PC-3 (cell line): ENCODE data around the gene DCAF6. TPM values are rescaled to one million over a fixed set of nuclear protein-coding genes. Genes with fewer than 3 reads are reported as not detected.
"Not testable (repeated sequence)": the region's sequence is repeated elsewhere in the genome, so short reads cannot be mapped to it uniquely, and the experiment has no call there.

Source experiments
- ATAC-seq: fragments of 200-7000 bp; cut with Tn5 transposase; 2 replicates; pipeline ENCODE4 v1.9.1; 2020; ENCODE audit warnings: mild to moderate bottlenecking, moderate library complexity
- Bru-seq: library from RNA; stranded (reverse); fragments of 400-500 nt; gene quantifications from one replicate; lab custom pipeline; 2021; lab: Mats Ljungman, UMichigan
- BruChase-seq, 2 experiments: library from RNA; stranded (reverse); fragments of 400-500 nt; gene quantifications; one replicate each; lab custom pipeline; 2021; lab: Mats Ljungman, UMichigan
- BruUV-seq: library from RNA; stranded (reverse); fragments of 400-500 nt; replicated peaks from 2 replicates; lab custom pipeline; 2021; lab: Mats Ljungman, UMichigan
- CTCF ChIA-PET: fragments of 300-600 bp; sonication (Branson Sonifier 250); formaldehyde crosslinking; loops from one replicate; lab custom pipeline; 2022; ENCODE audit warnings: antibody characterized with exemption; lab: Charles Lee
- POLR2A ChIA-PET: fragments of 300-600 bp; sonication (Branson Sonifier 250); formaldehyde crosslinking; loops from one replicate; lab custom pipeline; 2022; ENCODE audit warnings: antibody characterized with exemption; ENCODE audit not compliant: unreplicated experiment; lab: Charles Lee
- DNase-seq: peaks from one replicate; pipeline ENCODE4 v3.0.0-alpha.2; 2015
- H2AFZ ChIP-seq: fragments of 300-600 bp; sonication (generic); 2 replicates; pipeline ENCODE4 v1.6.0; 2016; ENCODE audit warnings: antibody characterized with exemption, low read length
- H3F3A ChIP-seq: fragments of 300-600 bp; sonication (generic); one replicate; pipeline ENCODE4 v1.6.0; 2017; ENCODE audit warnings: antibody characterized with exemption, low read length, control low read depth, mild to moderate bottlenecking; ENCODE audit not compliant: unreplicated experiment
- H3K27ac ChIP-seq: fragments of 300-600 bp; sonication (generic); 2 replicates; pipeline ENCODE4 v1.5.1; 2016; ENCODE audit warnings: mild to moderate bottlenecking, low read length
- H3K27me3 ChIP-seq: fragments of 300-600 bp; sonication (generic); 2 replicates; pipeline ENCODE4 v1.6.1; 2016; ENCODE audit warnings: low read length, mixed read lengths
- H3K36me3 ChIP-seq: fragments of 300-600 bp; sonication (generic); 2 replicates; pipeline ENCODE4 v1.6.1; 2016; ENCODE audit warnings: low read depth, mixed run types, low read length, mixed read lengths
- H3K4me1 ChIP-seq: fragments of 300-600 bp; sonication (generic); 2 replicates; pipeline ENCODE4 v1.5.1; 2016; ENCODE audit warnings: low read length; ENCODE audit not compliant: insufficient read depth
- H3K4me2 ChIP-seq: fragments of 300-600 bp; sonication (generic); 2 replicates; pipeline ENCODE4 v1.6.0; 2016; ENCODE audit warnings: low read length
- H3K4me3 ChIP-seq: fragments of 300-600 bp; sonication (generic); 2 replicates; pipeline ENCODE4 v1.5.1; 2016; ENCODE audit warnings: mild to moderate bottlenecking, low read length, mixed read lengths
- H3K79me2 ChIP-seq: fragments of 300-600 bp; sonication (generic); 2 replicates; pipeline ENCODE4 v1.6.1; 2017; ENCODE audit warnings: low read length, mixed read lengths
- H3K9ac ChIP-seq: fragments of 300-600 bp; sonication (generic); 2 replicates; pipeline ENCODE4 v1.6.0; 2016; ENCODE audit warnings: mild to moderate bottlenecking, low read length
- H3K9me2 ChIP-seq: fragments of 300-600 bp; sonication (generic); replicated peaks from 2 replicates; pipeline ENCODE4 v1.6.1; 2016; ENCODE audit warnings: mixed run types, low read length, mixed read lengths
- H3K9me3 ChIP-seq: fragments of 300-600 bp; sonication (generic); 2 replicates; pipeline ENCODE4 v1.6.1; 2016; ENCODE audit warnings: low read length, mixed read lengths
- H4K20me1 ChIP-seq: fragments of 300-600 bp; sonication (generic); 2 replicates; pipeline ENCODE4 v1.6.1; 2016; ENCODE audit warnings: low read length, mixed read lengths
- EZH2 ChIP-seq: fragments of 300-600 bp; sonication (generic); IDR thresholded peaks from one replicate; pipeline ENCODE4 v1.6.1; 2017; ENCODE audit warnings: antibody characterized with exemption, mild to moderate bottlenecking, low read length; ENCODE audit not compliant: unreplicated experiment
- EZH2phosphoT487 ChIP-seq: fragments of 300-600 bp; sonication (generic); IDR thresholded peaks from 2 replicates; pipeline ENCODE4 v1.6.1; 2018; ENCODE audit warnings: mild to moderate bottlenecking, antibody characterized with exemption, low read length, borderline replicate concordance
- intact Hi-C: fragments of 100-400 bp; cut with micrococcal nuclease; formaldehyde crosslinking; loops from 2 replicates; pipeline ENCODE4 v1.9.0; 2023
- long read RNA-seq: library from polyadenylated mRNA; unstranded; transcript quantifications from one replicate; pipeline ENCODE4 v2.0.0, GENCODE V29; 2021; ENCODE audit not compliant: unreplicated experiment
- total RNA-seq: library from RNA; depleted of rRNA; stranded (reverse); fragments of >200 nt; gene quantifications from 2 replicates; pipeline ENCODE4 v1.2.3, GENCODE V29; 2014; rRNA removed
- TF ChIP-seq, protein P1 (sequence below): fragments of 300-600 bp; sonication (generic); conservative IDR thresholded peaks from 2 replicates; pipeline ENCODE4 v1.5.1; 2017; ENCODE audit warnings: antibody characterized with exemption, low read depth, mild to moderate bottlenecking, low read length

The DCAF6 gene
- total RNA-seq (29.1 and 52.2 TPM in 2 replicates), Bru-seq, nascent RNA (percentile 87 among the genes with signal in this experiment), BruChase-seq, experiment 1, labeled RNA remaining after a 6-hour chase (percentile 72 among the genes with signal in this experiment), BruChase-seq, experiment 2, labeled RNA remaining after a 2-hour chase (percentile 85 among the genes with signal in this experiment)
- long read RNA-seq, transcript DCAF6-203 (20 exons, 3,302 nt) = minor isoform, 7 of 98 reads
- long read RNA-seq, transcript DCAF6-201 (19 exons, 3,186 nt) = major isoform, 48 of 98 reads
- long read RNA-seq, partial matches to known transcripts = 22 of 98 reads
- long read RNA-seq, other reads (novel, unspliced or antisense) = 21 of 98 reads

DNA sequence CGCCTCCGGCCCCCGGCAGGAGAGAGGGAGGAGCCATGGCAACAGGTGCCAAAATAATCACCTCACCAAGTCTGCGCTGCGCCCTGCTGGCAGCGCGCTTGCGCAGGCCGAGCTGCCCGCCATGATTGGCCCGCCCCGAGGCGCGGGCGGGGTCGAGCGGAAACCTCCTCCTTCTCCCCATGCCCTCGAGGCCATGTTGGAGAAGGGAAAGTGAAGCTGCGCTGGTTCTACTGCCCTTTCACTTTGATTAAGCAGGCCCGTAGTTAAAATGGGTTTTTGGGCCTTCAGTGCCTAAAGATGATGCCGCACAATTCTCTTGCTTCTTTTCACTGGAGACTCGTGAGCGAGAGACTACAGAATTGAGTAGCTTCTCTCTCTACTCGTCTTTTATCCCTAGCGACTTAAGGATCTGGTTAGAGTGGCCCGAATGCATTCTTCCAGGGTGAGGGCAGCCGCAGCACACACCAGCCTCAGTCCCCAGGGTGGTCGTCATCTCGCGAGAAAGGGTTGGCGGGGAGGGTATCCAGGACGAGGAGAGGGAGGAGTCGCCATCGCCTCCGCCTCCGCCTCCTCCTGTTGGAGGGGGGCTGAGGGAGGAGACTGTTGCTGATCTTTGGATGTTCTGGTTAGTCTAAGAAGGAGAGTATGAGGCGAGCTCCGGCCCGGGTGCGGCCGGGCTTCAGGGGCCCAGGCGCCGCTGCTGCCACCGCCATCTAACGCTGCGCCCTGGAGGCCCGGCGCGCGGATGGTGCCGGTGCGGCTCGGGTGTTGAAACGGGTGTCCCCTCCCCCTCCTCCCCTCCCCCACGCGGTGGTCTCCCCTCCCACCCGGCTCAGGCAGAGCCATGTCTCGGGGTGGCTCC, at the start of gene DCAF6:
Gene DCAF6, plus strand, starts transcription at position 616 of the 862 bp plus-strand sequence. Its CDS starts 229 bp downstream, at position 845.
- Histone ChIP-seq H3K36me3 (no peaks in the 10 kb centered on the region), H3K9me2 (no peaks in the 10 kb centered on the region), H3K27me3 (no peaks in the 10 kb centered on the region), H3K4me2 (peak within 1 kb of the TSS; percentile 91), H3K79me2 (peaks cover 83% of the 10 kb centered on the region), H3K4me3 (peak within 1 kb of the TSS; percentile 79), H3K27ac (peak within 1 kb of the TSS; percentile 88), H3K4me1 (peaks cover 22% of the 10 kb centered on the region), H3K9me3 (no peaks in the 10 kb centered on the region), H3K9ac (peak within 1 kb of the TSS; percentile 92), H2AFZ (peak within 1 kb of the TSS; percentile 87), H3F3A (no peaks in the 10 kb centered on the region), H4K20me1 (no peaks in the 10 kb centered on the region)
- TF ChIP-seq EZH2 (no peak), EZH2phosphoT487 (no peak)
- TF ChIP-seq, protein P1, sequence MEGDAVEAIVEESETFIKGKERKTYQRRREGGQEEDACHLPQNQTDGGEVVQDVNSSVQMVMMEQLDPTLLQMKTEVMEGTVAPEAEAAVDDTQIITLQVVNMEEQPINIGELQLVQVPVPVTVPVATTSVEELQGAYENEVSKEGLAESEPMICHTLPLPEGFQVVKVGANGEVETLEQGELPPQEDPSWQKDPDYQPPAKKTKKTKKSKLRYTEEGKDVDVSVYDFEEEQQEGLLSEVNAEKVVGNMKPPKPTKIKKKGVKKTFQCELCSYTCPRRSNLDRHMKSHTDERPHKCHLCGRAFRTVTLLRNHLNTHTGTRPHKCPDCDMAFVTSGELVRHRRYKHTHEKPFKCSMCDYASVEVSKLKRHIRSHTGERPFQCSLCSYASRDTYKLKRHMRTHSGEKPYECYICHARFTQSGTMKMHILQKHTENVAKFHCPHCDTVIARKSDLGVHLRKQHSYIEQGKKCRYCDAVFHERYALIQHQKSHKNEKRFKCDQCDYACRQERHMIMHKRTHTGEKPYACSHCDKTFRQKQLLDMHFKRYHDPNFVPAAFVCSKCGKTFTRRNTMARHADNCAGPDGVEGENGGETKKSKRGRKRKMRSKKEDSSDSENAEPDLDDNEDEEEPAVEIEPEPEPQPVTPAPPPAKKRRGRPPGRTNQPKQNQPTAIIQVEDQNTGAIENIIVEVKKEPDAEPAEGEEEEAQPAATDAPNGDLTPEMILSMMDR = no peak
- ATAC-seq = peak; percentile 71
- peak; percentile 100 for DNase-seq
- BruUV-seq = no TSS peak
- intact Hi-C loops = loop anchor here (1.0 to 5.0 kb wide), 5 partner anchors 146 to 714 kb away; partner anchors contain the start of genes MPZL1, POU2F1 and TIPRL
- CTCF ChIA-PET = interaction anchor here (4.6 kb wide), 1 partner anchor 146 kb away, joined by 25 read pairs; no protein-coding TSS in a partner anchor
- POLR2A ChIA-PET = interaction anchor here (0.6 to 1.5 kb wide), 3 partner anchors 116 to 382 kb away, joined by 3 to 7 read pairs (median 3); partner anchors contain the start of gene CREG1

DNA sequence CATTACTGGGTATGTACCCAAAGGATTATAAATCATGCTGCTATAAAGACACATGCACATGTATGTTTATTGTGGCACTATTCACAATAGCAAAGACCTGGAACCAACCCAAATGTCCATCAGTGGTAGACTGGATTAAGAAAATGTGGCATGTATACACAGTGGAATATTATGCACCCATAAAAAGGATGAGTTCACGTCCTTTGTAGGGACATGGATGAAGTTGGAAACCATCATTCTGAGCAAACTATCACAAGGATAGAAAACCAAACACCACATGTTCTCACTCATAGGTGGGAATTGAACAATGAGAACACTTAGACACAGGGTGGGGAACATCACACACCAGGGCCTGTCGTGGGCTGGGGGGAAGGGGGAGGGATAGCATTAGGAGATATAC, 49.3 kb upstream of the DCAF6 start:
- H3K9ac ChIP-seq, H3K9me3 ChIP-seq, H2AFZ ChIP-seq, BruUV-seq, DNase-seq, H3K4me2 ChIP-seq, H3F3A ChIP-seq, H3K4me3 ChIP-seq, CTCF ChIA-PET, POLR2A ChIA-PET, H3K36me3 ChIP-seq, intact Hi-C loops, ATAC-seq, H3K27ac ChIP-seq, H3K9me2 ChIP-seq, H4K20me1 ChIP-seq, H3K79me2 ChIP-seq, H3K4me1 ChIP-seq, H3K27me3 ChIP-seq: not testable (repeated sequence)

- no peaks in the 10 kb centered on the region for H3K79me2 ChIP-seq
- H3K36me3 ChIP-seq = no peaks in the 10 kb centered on the region
- no peak overlapping the region for H3K27ac ChIP-seq
- DNase-seq (no peak), ATAC-seq (no peak)
- H3K27me3 ChIP-seq = no peaks in the 10 kb centered on the region
- no TSS peak for BruUV-seq
- no peak overlapping the region for H3K4me3 ChIP-seq
- no peaks in the 10 kb centered on the region for H3K9me2 ChIP-seq
- no peak overlapping the region for H3K4me2 ChIP-seq
- no peaks in the 10 kb centered on the region for H4K20me1 ChIP-seq
- no peaks in the 10 kb centered on the region for H3K9me3 ChIP-seq
- no peaks in the 10 kb centered on the region for H3K4me1 ChIP-seq
- no peaks in the 10 kb centered on the region for H3F3A ChIP-seq
- ChIA-PET CTCF (no interaction called here), POLR2A (no interaction called here)
- TF ChIP-seq, protein P1 = no peak
- no peak for TF ChIP-seq EZH2
- no peak overlapping the region for H2AFZ ChIP-seq
- intact Hi-C loops = no loop called here
- no peak overlapping the region for H3K9ac ChIP-seq
Measured at GRCh38 chr1:167890400-167890799, 46.1 kb upstream of the DCAF6 start.
